Subcutaneous abdominal adipose tissue (tissue), 5 donors: Measurements from ENCODE around the gene MGAT4A.

Experiments used
- H3K27ac ChIP-seq: one replicate; pipeline ENCODE4 v1.7.0; 2013; ENCODE audit warnings: low read depth, mild to moderate bottlenecking, inconsistent platforms, low read length, moderate library complexity
- H3K27me3 ChIP-seq, 5 donors: one replicate each; pipeline ENCODE4 v1.7.0; 2013; ENCODE audit warnings: low read length in 5 of 5, inconsistent platforms in 1 of 5; ENCODE audit not compliant: control insufficient read depth in 5 of 5, insufficient read depth in 4 of 5
- H3K36me3 ChIP-seq, 5 donors: one replicate each; pipeline ENCODE4 v1.7.0; 2013; ENCODE audit warnings: low read length in 5 of 5; ENCODE audit not compliant: control insufficient read depth in 5 of 5, insufficient read depth in 5 of 5
- H3K4me1 ChIP-seq, 5 donors: one replicate each; pipeline ENCODE4 v1.7.0; 2013; ENCODE audit warnings: low read length in 5 of 5, mild to moderate bottlenecking in 3 of 5, moderate library complexity in 1 of 5; ENCODE audit not compliant: control insufficient read depth in 5 of 5, insufficient read depth in 5 of 5
- H3K4me3 ChIP-seq, 5 donors: one replicate each; pipeline ENCODE4 v1.7.0; 2013; ENCODE audit warnings: low read length in 5 of 5, low read depth in 1 of 5
- H3K9ac ChIP-seq, 5 donors: one replicate each; pipeline ENCODE4 v1.7.0; 2013; ENCODE audit warnings: low read length in 5 of 5, mild to moderate bottlenecking in 4 of 5, moderate library complexity in 3 of 5
- H3K9me3 ChIP-seq, 5 donors: one replicate each; pipeline ENCODE4 v1.7.0; 2013; ENCODE audit warnings: low read length in 5 of 5; ENCODE audit not compliant: control insufficient read depth in 5 of 5
- donor health status: healthy.
- donor health status: healthy.
- donor health status: healthy.
- donor health status: healthy.
- donor health status: healthy.

Gene MGAT4A

GRCh38 chr2:98748292-98749065, 17.5 kb upstream of the MGAT4A start:
- Histone ChIP-seq H3K4me1 (peaks cover 0 to 21% (median 0%) of the 10 kb centered on the region in 5 donors), H3K36me3 (no peaks in the 10 kb centered on the region), H3K27me3 (peaks cover 0 to 2% (median 0%) of the 10 kb centered on the region in 5 donors), H3K9me3 (no peaks in the 10 kb centered on the region), H3K9ac (no peak overlapping the region), H3K27ac (no peak overlapping the region), H3K4me3 (no peak overlapping the region)

GRCh38 chr2:98747888-98748287, 17.0 kb upstream of the MGAT4A start:
- H3K27me3 ChIP-seq = peaks cover 0 to 2% (median 0%) of the 10 kb centered on the region in 5 donors
- H3K27ac ChIP-seq = no peak overlapping the region

GRCh38 chr2:98746426-98746825, 15.5 kb upstream of the MGAT4A start:
- Histone ChIP-seq H3K27me3 (peaks cover 0 to 5% (median 0%) of the 10 kb centered on the region in 5 donors), H3K27ac (no peak overlapping the region), H3K4me3 (no peak overlapping the region), H3K9me3 (no peaks in the 10 kb centered on the region), H3K4me1 (peaks cover 0 to 21% (median 0%) of the 10 kb centered on the region in 5 donors), H3K36me3 (no peaks in the 10 kb centered on the region), H3K9ac (no peak overlapping the region)

More at GRCh38 chr2:98747888-98748287, 17.0 kb upstream of the MGAT4A start:
- H3K9me3 ChIP-seq = no peaks in the 10 kb centered on the region
- H3K4me3 ChIP-seq = no peak overlapping the region
- peaks cover 0 to 24% (median 0%) of the 10 kb centered on the region in 5 donors for H3K4me1 ChIP-seq
- no peak overlapping the region for H3K9ac ChIP-seq
- no peaks in the 10 kb centered on the region for H3K36me3 ChIP-seq

- Histone ChIP-seq H3K9me3 (no peaks in the 10 kb centered on the region), H3K27ac (no peak overlapping the region), H3K4me3 (no peak overlapping the region), H3K27me3 (peaks cover 0 to 5% (median 0%) of the 10 kb centered on the region in 5 donors), H3K4me1 (peaks cover 0 to 21% (median 0%) of the 10 kb centered on the region in 5 donors), H3K36me3 (no peaks in the 10 kb centered on the region), H3K9ac (no peak overlapping the region)
Observed at GRCh38 chr2:98744595-98744994, 13.7 kb upstream of the MGAT4A start.

GRCh38 chr2:98743835-98744234, 12.9 kb upstream of the MGAT4A start:
- H3K27me3 ChIP-seq = peaks cover 0 to 5% (median 0%) of the 10 kb centered on the region in 5 donors
- no peaks in the 10 kb centered on the region for H3K36me3 ChIP-seq
- no peaks in the 10 kb centered on the region for H3K9me3 ChIP-seq
- no peak overlapping the region for H3K9ac ChIP-seq
- no peak overlapping the region for H3K27ac ChIP-seq
- H3K4me3 ChIP-seq = no peak overlapping the region
- peaks cover 0 to 21% (median 0%) of the 10 kb centered on the region in 5 donors for H3K4me1 ChIP-seq

GRCh38 chr2:98739020-98739419, 8.1 kb upstream of the MGAT4A start:
- Histone ChIP-seq H3K9me3 (no peaks in the 10 kb centered on the region), H3K36me3 (no peaks in the 10 kb centered on the region), H3K4me3 (no peak overlapping the region), H3K27ac (no peak overlapping the region), H3K4me1 (peaks cover 0 to 10% (median 4%) of the 10 kb centered on the region in 5 donors), H3K27me3 (peaks cover 0 to 5% (median 0%) of the 10 kb centered on the region in 5 donors), H3K9ac (no peak overlapping the region)

- H3K36me3 ChIP-seq = no peaks in the 10 kb centered on the region
- H3K4me1 ChIP-seq = peaks cover 0 to 4% (median 3%) of the 10 kb centered on the region in 5 donors
- H3K9me3 ChIP-seq = no peaks in the 10 kb centered on the region
- H3K4me3 ChIP-seq = no peak overlapping the region
- H3K27ac ChIP-seq = no peak overlapping the region
- no peak overlapping the region for H3K9ac ChIP-seq
- peaks cover 0 to 5% (median 0%) of the 10 kb centered on the region in 5 donors for H3K27me3 ChIP-seq
Observed at GRCh38 chr2:98738304-98738703, 7.4 kb upstream of the MGAT4A start.

- H3K27me3 ChIP-seq = peaks cover 0 to 3% (median 0%) of the 10 kb centered on the region in 5 donors
- H3K36me3 ChIP-seq = no peaks in the 10 kb centered on the region
- H3K27ac ChIP-seq = no peak overlapping the region
- H3K9ac ChIP-seq = no peak overlapping the region
- H3K4me1 ChIP-seq = peaks cover 0 to 4% (median under 1%) of the 10 kb centered on the region in 5 donors
- H3K9me3 ChIP-seq = no peaks in the 10 kb centered on the region
- H3K4me3 ChIP-seq = no peak overlapping the region
Observed at GRCh38 chr2:98737848-98738247, 6.9 kb upstream of the MGAT4A start.

GRCh38 chr2:98736464-98736889, 5.5 kb upstream of the MGAT4A start:
- H3K9me3 ChIP-seq = no peaks in the 10 kb centered on the region
- peaks cover 4 to 17% (median 11%) of the 10 kb centered on the region in 5 donors for H3K4me1 ChIP-seq
- H3K27me3 ChIP-seq = no peaks in the 10 kb centered on the region
- H3K4me3 ChIP-seq = no peak overlapping the region
- no peak overlapping the region for H3K27ac ChIP-seq
- H3K36me3 ChIP-seq = no peaks in the 10 kb centered on the region
- no peak overlapping the region for H3K9ac ChIP-seq

GRCh38 chr2:98734823-98735260, 3.9 kb upstream of the MGAT4A start:
- Histone ChIP-seq H3K9ac (no peak overlapping the region), H3K36me3 (no peaks in the 10 kb centered on the region), H3K9me3 (no peaks in the 10 kb centered on the region), H3K27me3 (no peaks in the 10 kb centered on the region), H3K4me1 (peaks cover 4 to 20% (median 14%) of the 10 kb centered on the region in 5 donors), H3K27ac (no peak overlapping the region), H3K4me3 (no peak overlapping the region)
